Osteocyte (in vitro differentiated cells): Measurements from ENCODE around the gene TMEM214. TPM values are rescaled to one million over a fixed set of nuclear protein-coding genes. Genes with fewer than 3 reads are reported as not detected.
A peak's percentile ranks its signal among the peaks of the same experiment; 100 is the strongest.

Experiments used
- DNase-seq: peaks from one replicate; pipeline ENCODE4 v3.0.0; 2021; ENCODE audit warnings: mixed read lengths; ENCODE audit not compliant: unreplicated experiment; ENCODE audit errors: extremely low spot score
- H3K27ac Mint-ChIP-seq: one replicate; pipeline ENCODE4 v1.8.0; 2021; ENCODE audit warnings: mild to moderate bottlenecking, mixed read lengths; ENCODE audit not compliant: unreplicated experiment
- H3K27me3 Mint-ChIP-seq: one replicate; pipeline ENCODE4 v1.8.0; 2021; ENCODE audit warnings: mixed read lengths; ENCODE audit not compliant: unreplicated experiment
- H3K36me3 Mint-ChIP-seq: one replicate; pipeline ENCODE4 v1.8.0; 2021; ENCODE audit warnings: mixed read lengths; ENCODE audit not compliant: unreplicated experiment
- H3K4me1 Mint-ChIP-seq: one replicate; pipeline ENCODE4 v1.8.0; 2021; ENCODE audit warnings: mixed read lengths; ENCODE audit not compliant: unreplicated experiment
- H3K4me3 Mint-ChIP-seq: one replicate; pipeline ENCODE4 v1.8.0; 2021; ENCODE audit warnings: mild to moderate bottlenecking, moderate library complexity, mixed read lengths; ENCODE audit not compliant: unreplicated experiment
- H3K9me3 Mint-ChIP-seq: one replicate; pipeline ENCODE4 v1.8.0; 2021; ENCODE audit warnings: mixed read lengths; ENCODE audit not compliant: unreplicated experiment
- CTCF ChIP-seq: fragments of 200-600 bp; sonication (generic); IDR thresholded peaks from 2 replicates; pipeline ENCODE4 v1.5.0; 2021; ENCODE audit warnings: antibody characterized with exemption, mild to moderate bottlenecking, moderate library complexity
- total RNA-seq: library from RNA; stranded (reverse); gene quantifications from 2 replicates; pipeline ENCODE4 v1.2.1, GENCODE V29; 2021

The TMEM214 gene
- total RNA-seq, 1 donor from 2014 or later: 118 TPM

GRCh38 chr2:27049422-27050280 is 16.9 kb downstream of the TMEM214 start:
- H3K4me3 Mint-ChIP-seq: peak overlapping the region; percentile 96
- no peak for TF ChIP-seq CTCF

GRCh38 chr2:27050281-27050995 is 17.7 kb downstream of the TMEM214 start:
- TF ChIP-seq CTCF: peak; percentile 48
- Mint-ChIP-seq H3K36me3 (peaks cover 13% of the 10 kb centered on the region), H3K4me3 (peak overlapping the region; percentile 96), H3K27me3 (no peaks in the 10 kb centered on the region), H3K4me1 (peaks cover 17% of the 10 kb centered on the region), H3K27ac (peak overlapping the region; percentile 100), H3K9me3 (no peaks in the 10 kb centered on the region)
- DNase-seq: peak; percentile 97

More at GRCh38 chr2:27049422-27050280, 16.9 kb downstream of the TMEM214 start:
- Mint-ChIP-seq H3K4me1 (peaks cover 17% of the 10 kb centered on the region), H3K27me3 (no peaks in the 10 kb centered on the region), H3K9me3 (no peaks in the 10 kb centered on the region), H3K36me3 (peaks cover 6% of the 10 kb centered on the region), H3K27ac (peak overlapping the region; percentile 100)
- DNase-seq: no peak

- Mint-ChIP-seq H3K27me3 (no peaks in the 10 kb centered on the region), H3K4me3 (peak within 1 kb of the TSS; percentile 96), H3K36me3 (peaks cover 16% of the 10 kb centered on the region), H3K27ac (peak within 1 kb of the TSS; percentile 100), H3K9me3 (no peaks in the 10 kb centered on the region), H3K4me1 (peaks cover 17% of the 10 kb centered on the region)
- DNase-seq: peak; percentile 98
- TF ChIP-seq CTCF: no peak
These were observed 18.5 kb downstream of the TMEM214 start, which contains the start of gene AGBL5 for GRCh38 chr2:27050996-27051901. TSS of gene AGBL5 (plus strand) at chr2:27051668. CDS start at chr2:27052959, 1,291 bp downstream.

GRCh38 chr2:27051902-27052645 is 19.3 kb downstream of the TMEM214 start:
- Mint-ChIP-seq H3K27ac (peak overlapping the region; percentile 79), H3K36me3 (peaks cover 18% of the 10 kb centered on the region), H3K27me3 (no peaks in the 10 kb centered on the region), H3K9me3 (no peaks in the 10 kb centered on the region), H3K4me3 (peak overlapping the region; percentile 87), H3K4me1 (peaks cover 17% of the 10 kb centered on the region)
- peak; percentile 86 for DNase-seq
- TF ChIP-seq CTCF: no peak
